NT2/D1 (cell line): Measurements from ENCODE around the gene HK2.

ENCODE experiments used
- SUZ12 ChIP-seq: IDR thresholded peaks from 2 replicates; pipeline ENCODE4 v1.6.1; 2011; ENCODE audit not compliant: insufficient read length, insufficient read depth; ENCODE audit errors: extremely low read depth
- YY1 ChIP-seq: IDR thresholded peaks from 2 replicates; pipeline ENCODE4 v1.6.1; 2011; ENCODE audit not compliant: insufficient read length, insufficient read depth

DNA sequence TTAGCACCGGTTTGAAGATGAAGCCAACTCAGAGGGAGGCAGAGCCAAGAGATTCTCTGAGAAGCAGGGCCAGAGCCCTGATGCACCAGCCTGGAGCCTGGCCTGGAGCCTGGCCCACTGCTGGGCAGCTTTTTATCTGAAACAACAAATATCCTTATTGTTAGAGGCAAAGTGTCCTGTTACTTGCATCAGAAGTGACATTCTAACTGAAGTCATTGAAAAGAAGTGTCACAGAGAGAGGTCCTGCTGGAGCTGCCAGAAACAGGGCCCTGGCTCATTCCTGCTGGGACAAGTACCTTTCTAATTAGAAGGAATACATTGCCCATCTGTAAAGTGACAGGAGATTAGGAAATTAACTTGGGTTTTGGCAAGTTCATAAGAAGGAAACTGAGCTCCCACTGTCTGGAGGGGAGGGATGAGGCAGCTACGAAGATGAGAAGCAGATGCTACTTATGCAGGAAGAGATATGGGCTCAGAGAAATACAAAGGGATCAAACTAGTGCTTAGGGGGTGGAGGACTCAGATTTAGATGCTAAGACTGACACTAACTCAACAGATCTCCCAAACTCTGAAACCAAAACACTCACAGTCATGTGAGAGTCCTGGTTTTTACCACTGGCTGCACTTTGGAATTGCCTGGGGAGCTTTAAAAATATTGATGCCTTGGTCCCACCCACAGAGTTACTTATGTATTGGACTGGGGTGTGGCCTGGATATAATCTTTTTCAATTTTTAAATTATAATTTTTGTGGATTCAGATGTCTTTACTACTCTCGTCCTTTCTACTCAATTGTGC, 11.0 kb upstream of the HK2 start:
- TF ChIP-seq SUZ12 (no peak), YY1 (no peak)
